Measurements from ENCODE around the gene CACNA1G.

The CACNA1G gene

DNA sequence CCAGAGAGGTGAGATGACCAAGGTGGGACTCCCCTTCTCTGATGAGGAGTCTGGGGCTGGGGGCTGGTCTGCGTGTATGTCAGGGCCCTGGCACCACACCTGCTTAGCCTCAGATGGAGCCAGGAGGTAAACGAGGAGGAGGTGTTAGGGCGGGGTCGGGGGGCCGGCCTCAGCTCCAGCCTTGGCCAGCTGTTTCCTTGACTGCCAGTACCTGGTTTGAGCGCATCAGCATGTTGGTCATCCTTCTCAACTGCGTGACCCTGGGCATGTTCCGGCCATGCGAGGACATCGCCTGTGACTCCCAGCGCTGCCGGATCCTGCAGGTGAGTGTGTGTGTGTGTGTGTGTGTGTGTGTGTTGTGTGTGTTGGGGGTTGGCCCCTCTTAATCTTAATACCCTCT, 8.1 kb downstream of the CACNA1G start:
- DNase-seq (ENCODE audit: low spot score), result no peak

DNA sequence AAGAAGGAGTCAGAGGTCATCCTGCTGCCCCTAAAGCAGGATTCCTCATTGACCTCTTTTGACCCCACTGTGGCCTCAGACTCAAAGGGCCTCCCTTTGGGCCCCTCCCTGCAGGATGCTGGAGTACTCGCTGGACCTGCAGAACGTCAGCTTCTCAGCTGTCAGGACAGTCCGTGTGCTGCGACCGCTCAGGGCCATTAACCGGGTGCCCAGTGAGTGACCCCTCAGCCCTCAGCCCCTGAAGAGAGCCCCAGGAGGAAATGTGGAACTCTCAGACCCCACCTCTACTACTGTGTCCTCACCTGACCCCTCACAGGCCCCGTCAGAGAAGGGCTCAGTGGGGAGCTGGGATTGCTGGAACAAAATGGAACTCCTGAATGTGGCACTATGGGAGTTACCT, 9.1 kb downstream of the CACNA1G start:
- no peak for DNase-seq (ENCODE audit: low spot score)

GRCh38 chr17:50570032-50570431, 9.5 kb downstream of the CACNA1G start:
- no peak for DNase-seq (ENCODE audit: low spot score)

DNA sequence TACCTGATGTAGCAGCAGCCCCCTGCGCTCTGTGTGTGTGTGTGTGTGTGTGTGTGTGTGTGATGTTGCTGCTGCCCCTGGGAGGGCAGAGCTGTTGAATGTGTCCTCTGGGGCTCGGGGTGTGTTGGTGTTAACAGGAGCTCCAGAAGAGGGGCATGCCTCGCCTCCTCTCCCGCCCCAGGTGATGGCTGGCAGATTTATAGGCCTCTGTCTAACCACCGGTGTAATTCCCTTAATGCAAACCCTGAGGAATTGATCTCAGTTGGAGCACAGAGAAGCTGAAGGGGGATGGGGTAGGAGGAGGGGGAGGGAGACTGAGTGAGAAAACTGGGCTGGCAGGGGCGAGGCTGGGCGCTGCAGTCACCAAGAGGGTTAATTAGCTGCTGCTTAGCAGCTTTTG, 10.0 kb downstream of the CACNA1G start:
- no peak for DNase-seq (ENCODE audit: low spot score)

- DNase-seq (ENCODE audit: low spot score), result no peak
These were observed 11.2 kb downstream of the CACNA1G start for GRCh38 chr17:50571681-50572080.

DNA sequence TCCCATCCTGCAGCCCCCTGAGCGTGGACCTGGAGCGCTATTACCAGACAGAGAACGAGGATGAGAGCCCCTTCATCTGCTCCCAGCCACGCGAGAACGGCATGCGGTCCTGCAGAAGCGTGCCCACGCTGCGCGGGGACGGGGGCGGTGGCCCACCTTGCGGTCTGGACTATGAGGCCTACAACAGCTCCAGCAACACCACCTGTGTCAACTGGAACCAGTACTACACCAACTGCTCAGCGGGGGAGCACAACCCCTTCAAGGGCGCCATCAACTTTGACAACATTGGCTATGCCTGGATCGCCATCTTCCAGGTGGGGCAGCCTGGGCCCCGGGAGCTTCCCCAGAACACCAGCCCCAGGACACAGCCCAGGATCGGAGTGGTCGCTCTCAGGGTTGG, 12.0 kb downstream of the CACNA1G start:
- DNase-seq (ENCODE audit: low spot score), result no peak

GRCh38 chr17:50573866-50574611, 13.5 kb downstream of the CACNA1G start:
- no peak for DNase-seq (ENCODE audit: low spot score)

DNA sequence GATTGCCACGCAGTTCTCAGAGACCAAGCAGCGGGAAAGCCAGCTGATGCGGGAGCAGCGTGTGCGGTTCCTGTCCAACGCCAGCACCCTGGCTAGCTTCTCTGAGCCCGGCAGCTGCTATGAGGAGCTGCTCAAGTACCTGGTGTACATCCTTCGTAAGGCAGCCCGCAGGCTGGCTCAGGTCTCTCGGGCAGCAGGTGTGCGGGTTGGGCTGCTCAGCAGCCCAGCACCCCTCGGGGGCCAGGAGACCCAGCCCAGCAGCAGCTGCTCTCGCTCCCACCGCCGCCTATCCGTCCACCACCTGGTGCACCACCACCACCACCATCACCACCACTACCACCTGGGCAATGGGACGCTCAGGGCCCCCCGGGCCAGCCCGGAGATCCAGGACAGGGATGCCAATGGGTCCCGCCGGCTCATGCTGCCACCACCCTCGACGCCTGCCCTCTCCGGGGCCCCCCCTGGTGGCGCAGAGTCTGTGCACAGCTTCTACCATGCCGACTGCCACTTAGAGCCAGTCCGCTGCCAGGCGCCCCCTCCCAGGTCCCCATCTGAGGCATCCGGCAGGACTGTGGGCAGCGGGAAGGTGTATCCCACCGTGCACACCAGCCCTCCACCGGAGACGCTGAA, 15.2 kb downstream of the CACNA1G start:
- no peak for DNase-seq (ENCODE audit: low spot score)

DNA sequence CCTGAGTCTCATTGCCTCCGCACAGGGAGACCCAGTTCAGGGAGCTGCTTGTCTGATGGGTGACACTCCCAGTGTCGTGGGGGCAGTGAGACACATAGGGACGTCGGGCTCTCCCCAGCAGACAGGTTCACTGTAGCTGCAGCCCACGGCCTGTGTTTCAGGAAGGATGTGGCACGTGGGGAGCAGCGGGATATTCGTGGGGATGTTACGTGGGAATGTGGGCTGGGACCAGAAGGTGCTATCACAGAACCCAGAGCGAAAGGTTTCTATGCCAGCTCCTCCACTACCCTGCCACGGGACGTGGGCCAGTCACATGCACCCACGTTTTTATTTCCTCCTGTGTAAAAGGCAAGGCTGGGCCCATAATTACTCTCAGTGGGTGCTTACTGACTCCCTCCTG, 16.3 kb downstream of the CACNA1G start:
- no peak for DNase-seq (ENCODE audit: low spot score)

DNA sequence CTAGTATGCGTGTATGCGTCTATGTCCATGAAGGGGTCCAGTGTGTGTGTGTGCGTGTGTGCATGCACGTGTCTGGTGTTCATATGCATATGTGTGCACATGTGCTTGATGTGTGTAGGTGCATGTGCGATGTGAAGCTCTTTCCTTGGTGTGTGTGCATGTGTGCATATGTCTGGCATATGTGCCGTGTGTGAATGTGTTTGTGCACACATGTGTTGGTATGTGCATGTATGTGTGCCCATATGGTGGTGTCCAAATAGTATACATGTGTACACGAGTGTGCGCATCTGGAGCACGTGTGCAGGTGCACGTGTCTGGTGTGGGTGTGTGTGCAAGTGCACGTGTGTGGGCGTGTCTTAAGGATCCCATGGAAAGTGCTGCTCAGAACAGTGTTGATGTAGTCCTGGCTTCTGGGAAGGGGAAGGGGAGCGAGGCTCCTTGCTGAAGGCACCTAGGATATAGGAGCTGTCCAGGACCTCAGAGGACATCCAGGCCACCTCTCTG, 17.0 kb downstream of the CACNA1G start:
- no peak for DNase-seq (ENCODE audit: low spot score)

GRCh38 chr17:50578173-50578572, 17.7 kb downstream of the CACNA1G start:
- no peak for DNase-seq (ENCODE audit: low spot score)

GRCh38 chr17:50579399-50579798, 18.9 kb downstream of the CACNA1G start:
- DNase-seq (ENCODE audit: low spot score), result no peak

GRCh38 chr17:50580646-50581045, 20.1 kb downstream of the CACNA1G start:
- DNase-seq (ENCODE audit: low spot score), result no peak

- no peak for DNase-seq (ENCODE audit: low spot score)
These were observed 20.8 kb downstream of the CACNA1G start for GRCh38 chr17:50581316-50581715.

DNA sequence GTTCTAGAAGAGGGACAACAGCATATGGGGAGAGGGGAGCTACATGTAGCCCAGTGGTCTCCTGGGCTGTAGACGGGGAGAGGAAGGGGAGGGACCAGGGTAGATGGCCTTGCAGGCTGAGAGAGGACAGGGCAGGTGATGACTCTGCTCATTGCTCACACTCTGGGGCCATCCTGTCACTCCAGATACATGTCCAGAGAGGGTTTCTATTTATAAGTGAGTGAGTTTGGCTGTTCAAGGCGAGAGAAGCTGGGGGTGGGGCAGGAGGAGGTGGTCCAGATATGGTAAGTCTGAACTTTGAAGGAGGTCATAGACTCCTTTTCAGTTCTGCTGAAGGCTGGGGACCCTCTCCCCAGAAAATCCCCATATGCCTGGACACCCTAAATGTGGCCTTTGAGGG, 22.2 kb downstream of the CACNA1G start:
- no peak for DNase-seq (ENCODE audit: low spot score)

DNA sequence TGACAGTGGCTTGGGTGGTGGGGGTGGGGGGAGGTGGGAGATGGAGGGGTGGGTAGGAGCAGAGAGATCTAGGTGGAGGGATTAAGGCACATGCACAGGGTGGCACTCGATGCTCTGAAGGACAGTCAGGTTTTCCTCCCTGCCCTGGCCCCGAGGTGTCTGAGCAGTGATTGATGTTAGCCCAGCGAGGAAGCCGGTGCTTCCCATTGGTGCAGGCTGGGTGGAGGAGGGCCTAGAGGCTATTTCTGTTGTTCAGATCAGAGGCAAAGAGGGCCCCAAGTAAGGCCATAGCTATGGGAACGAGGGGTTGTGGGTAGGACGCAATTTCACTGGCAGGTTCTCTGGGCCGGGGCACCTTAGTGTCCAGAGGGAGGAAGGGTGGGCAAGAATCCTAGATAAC, 23.1 kb downstream of the CACNA1G start:
- no peak for DNase-seq (ENCODE audit: low spot score)

DNA sequence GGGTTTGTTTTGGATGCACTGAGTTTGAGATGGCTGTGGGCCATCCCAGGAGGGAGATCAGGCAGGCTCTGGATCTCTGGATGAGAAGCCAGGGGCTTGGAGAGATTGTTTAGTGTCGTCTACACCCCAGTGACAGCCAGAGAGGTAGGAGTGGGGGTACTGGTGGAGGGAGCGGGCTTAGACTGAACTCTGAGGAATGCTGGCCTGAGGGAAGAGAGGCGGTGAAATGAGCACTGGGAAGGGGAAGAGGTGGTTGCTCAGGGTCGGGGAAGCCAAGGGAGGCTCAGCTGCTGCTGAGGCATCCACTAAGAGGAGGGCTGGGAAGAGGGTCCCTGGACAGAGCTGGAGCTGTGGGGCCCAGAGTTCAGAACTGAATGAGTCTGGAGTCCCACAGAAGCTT, 23.6 kb downstream of the CACNA1G start:
- DNase-seq (ENCODE audit: low spot score), result no peak

- no peak for DNase-seq (ENCODE audit: low spot score)
These were observed 24.2 kb downstream of the CACNA1G start for GRCh38 chr17:50584749-50585148.

DNA sequence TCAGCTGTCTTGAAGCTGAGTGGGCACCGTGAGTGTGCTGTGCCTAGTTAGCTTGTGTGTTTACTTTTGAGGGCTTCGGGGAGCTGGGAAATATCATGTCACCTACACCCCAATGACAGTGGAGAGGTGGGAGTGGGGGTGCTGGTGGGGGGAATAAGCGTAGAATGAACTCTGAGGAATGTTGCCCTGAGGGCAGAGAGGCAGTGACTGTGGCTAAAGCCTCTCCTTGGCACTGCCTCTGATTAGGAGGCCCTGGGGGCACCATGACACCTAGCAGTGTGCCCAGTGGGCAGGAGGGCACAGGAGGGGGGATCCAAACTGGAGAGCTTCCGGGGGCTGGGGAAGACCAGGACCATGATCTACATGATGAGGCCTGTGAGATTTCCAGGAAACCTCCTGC, 24.8 kb downstream of the CACNA1G start:
- no peak for DNase-seq (ENCODE audit: low spot score)

DNA sequence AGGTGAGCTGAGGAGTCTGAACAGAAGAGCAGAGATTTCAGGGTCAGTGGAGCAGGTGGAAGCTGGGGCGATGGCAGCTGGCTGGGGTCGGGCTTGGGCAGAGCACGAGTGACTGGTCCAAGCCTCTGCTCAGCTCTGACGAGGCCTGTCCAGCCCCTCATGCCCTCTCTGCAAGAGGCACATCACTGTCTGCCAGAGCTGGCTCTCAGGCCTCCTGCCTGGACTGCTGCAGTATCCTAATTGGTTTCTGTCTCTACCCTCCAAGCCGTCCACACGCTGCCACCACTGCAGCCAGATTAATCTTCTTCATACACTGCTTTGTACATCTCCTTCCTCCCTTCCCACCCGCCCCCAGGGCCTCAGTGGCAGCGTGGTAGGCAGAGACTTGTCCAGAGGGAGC, 25.4 kb downstream of the CACNA1G start:
- no peak for DNase-seq (ENCODE audit: low spot score)

DNA sequence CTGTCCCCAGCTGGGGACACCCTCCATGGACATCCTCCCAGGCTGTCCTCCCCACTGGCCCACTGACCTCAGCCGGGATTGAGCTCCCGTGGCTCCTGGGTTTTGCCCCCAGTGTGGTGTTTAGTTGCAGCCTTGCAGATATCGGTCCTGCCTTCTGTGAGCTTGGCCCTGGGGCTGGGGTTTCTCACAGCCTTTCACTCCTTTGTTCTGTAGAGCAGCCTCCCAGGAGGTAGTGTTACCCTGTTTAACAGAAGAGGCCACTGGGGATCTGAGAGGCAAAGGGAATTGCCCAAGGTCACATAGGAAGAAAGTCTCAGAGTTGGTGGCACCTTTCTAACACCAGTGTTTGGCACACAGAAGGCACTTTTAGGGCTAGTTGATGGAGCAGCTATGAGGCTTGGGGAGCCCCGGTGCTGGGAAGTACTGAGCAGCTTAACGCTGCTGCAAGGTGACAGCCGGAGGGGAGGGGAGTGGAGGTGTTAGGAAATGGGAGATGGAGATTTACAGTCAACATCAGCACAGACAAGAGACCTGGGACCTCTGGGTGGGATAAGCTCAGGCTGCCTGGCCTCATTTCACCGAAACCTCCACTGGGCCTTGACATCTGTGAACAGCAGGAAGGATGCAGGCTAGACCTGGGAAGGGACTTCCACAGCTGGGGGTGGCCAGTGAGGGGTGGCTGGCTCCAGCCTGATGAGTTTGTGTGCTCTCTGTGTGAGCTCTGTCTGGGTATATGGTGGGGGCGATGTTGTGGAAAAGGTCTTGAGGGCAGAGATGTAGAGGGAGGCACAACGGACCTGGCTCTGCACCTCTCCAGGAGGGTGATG, 26.1 kb downstream of the CACNA1G start:
- no peak for DNase-seq (ENCODE audit: low spot score)

DNA sequence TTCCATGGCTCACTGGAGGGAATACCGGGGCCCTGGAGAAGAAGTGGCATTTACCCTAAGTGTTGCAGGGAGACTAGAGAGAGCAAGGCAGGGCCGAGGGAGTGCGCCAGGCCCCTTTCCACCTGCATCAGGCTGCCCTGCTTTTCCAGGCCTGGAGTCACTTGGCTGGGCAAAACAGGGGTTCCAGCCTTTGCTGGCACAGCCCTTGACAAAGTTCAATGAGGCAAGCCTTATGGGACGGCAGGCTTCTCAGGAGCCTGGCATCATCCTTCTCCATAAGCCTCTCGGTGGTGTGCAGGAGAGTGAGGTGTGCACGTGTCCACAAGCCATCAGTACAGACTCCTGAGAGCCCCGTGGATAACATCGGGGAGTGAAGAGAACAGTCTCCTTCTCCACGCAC, 27.1 kb downstream of the CACNA1G start:
- DNase-seq (ENCODE audit: low spot score), result no peak

Data from CD4-positive, alpha-beta T cell treated with Interleukin-15 for 4 hours (primary cell).